ENCODE results near the gene IGSF9B. TPM values are rescaled to one million over a fixed set of nuclear protein-coding genes. Genes with fewer than 3 reads are reported as not detected.

Gene IGSF9B
- total and polyA plus RNA-seq, 2 of the 13 experiments (the other 11 are each of a cell fraction or from before 2014, with no cell fraction given) = not detected

DNA sequence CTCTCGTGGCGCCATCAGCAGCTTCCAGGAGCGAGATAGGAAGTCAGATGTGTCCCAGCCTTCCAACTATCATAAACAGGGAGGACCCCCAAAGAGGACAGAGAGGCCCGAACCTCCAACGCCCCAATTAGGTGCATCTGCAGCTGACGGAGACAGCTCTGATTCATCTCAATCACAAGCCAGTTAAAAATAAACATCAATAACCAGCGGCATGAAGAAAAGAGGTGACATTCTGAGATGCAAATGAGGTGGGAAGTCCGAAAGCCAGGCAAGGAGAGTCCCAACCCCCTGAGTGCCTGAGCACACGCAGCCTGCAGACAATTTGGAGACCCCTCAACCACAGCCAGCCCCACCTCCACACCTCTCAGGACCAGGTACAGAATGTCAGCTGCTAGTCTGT lies 28.1 kb upstream of the IGSF9B start (continued):
- TF ChIP-seq, protein P1, sequence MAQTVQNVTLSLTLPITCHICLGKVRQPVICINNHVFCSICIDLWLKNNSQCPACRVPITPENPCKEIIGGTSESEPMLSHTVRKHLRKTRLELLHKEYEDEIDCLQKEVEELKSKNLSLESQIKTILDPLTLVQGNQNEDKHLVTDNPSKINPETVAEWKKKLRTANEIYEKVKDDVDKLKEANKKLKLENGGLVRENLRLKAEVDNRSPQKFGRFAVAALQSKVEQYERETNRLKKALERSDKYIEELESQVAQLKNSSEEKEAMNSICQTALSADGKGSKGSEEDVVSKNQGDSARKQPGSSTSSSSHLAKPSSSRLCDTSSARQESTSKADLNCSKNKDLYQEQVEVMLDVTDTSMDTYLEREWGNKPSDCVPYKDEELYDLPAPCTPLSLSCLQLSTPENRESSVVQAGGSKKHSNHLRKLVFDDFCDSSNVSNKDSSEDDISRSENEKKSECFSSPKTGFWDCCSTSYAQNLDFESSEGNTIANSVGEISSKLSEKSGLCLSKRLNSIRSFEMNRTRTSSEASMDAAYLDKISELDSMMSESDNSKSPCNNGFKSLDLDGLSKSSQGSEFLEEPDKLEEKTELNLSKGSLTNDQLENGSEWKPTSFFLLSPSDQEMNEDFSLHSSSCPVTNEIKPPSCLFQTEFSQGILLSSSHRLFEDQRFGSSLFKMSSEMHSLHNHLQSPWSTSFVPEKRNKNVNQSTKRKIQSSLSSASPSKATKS (CRISPR knock-in tag; IDR thresholded peaks at IDR 0.05) = no peak
- TF ChIP-seq GABPA (IDR thresholded peaks at IDR 0.05; ENCODE audit: low read depth, low read length) (no peak), GABPA (CRISPR knock-in tag; IDR thresholded peaks at IDR 0.05; ENCODE audit: low read depth) (no peak), TRIM24 (CRISPR knock-in tag; IDR thresholded peaks at IDR 0.05) (no peak), AGO1 (IDR thresholded peaks at IDR 0.05; ENCODE audit: low read depth, low read length, poor library complexity, severe bottlenecking) (no peak), RXRA (CRISPR knock-in tag; IDR thresholded peaks at IDR 0.05) (no peak), HNF4G (IDR thresholded peaks at IDR 0.05; ENCODE audit: borderline replicate concordance, low read depth, low read length) (no peak), HNF4G (CRISPR knock-in tag; IDR thresholded peaks at IDR 0.05; ENCODE audit: borderline replicate concordance, low read depth) (no peak)

DNA sequence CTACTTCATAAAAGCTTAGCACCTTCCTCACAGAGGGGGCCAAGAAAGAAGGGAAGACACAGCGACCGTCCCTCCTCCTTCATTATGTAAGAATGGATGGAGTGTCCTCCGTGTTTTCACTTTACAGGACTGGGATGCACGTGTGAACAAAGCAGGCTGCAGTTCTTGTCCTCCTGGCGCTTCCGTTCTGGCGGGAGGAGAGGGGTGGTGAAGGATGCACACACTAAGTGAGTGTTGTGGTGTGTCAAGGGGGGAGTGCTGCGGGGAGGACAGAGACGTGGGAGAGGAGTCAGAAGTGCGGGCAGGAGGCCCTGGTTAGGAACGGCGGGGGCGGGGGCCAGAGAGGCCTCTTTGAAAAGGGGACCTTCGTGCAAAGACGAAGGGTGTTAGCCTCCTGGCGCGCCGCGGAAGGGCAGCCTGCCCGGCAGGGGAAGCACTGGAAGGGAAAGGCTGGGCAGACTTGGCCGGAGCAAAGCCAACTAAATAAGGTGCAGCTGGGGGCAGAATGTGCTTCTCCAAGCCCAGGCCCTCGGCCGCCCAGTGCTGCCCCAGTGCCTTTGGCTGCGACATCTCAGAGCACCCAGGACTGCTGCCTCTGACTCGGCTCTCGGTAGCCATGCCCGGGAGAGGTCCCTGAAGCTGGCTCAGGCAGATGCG lies 27.0 kb upstream of the IGSF9B start:
- no peaks in the 10 kb centered on the region for H3K79me2 ChIP-seq (ENCODE audit: insufficient read depth, low read length)
- no peak overlapping the region for H3K4me3 ChIP-seq (replicated peaks in 1 of 3; ENCODE audit: insufficient read depth in 1 of 3, low read depth in 2 of 3, low read length in 3 of 3)
- H4K20me1 ChIP-seq (ENCODE audit: insufficient read depth, low read length) = no peaks in the 10 kb centered on the region
- H3K36me3 ChIP-seq (replicated peaks in 1 of 2; ENCODE audit: control insufficient read depth in 1 of 2, insufficient read depth in 2 of 2, low read length in 2 of 2) = no peaks in the 10 kb centered on the region
- no peak overlapping the region for H3K27ac ChIP-seq (ENCODE audit: extremely low read length, insufficient read depth, low read length)
- peaks cover 13 to 70% of the 10 kb centered on the region in 2 experiments; a peak in 4 of 5 replicates for H3K27me3 ChIP-seq (ENCODE audit: control insufficient read depth in 1 of 2, insufficient read depth in 2 of 2, low read length in 2 of 2)
- no peak overlapping the region for H2AFZ ChIP-seq (ENCODE audit: low read length)
- H3K9ac ChIP-seq (ENCODE audit: insufficient read depth, low read depth, low read length) = no peak overlapping the region
- intact Hi-C loops (cut with micrococcal nuclease; ENCODE audit: unreplicated experiment) (no loop called here), in situ Hi-C loops (cut with HindIII; ENCODE audit: extremely low pct_ligation_motif_present, low pct_unique_long_range_greater_than_20kb) (no loop called here)
- WGBS (ENCODE audit: low lambda C conversion rate) = 36% methylated on average over 20 of the region's 28 CpGs
- H3K4me2 ChIP-seq (ENCODE audit: low read depth, low read length) = no peak overlapping the region
- CTCF ChIA-PET (ENCODE audit: low intra/inter-chr PET ratio, low total read pairs) = no interaction called here
- ATAC-seq = no peak
- BruUV-seq (replicated peaks) = no TSS peak
- FAIRE-seq = no peak
- H3K9me3 ChIP-seq (ENCODE audit: low read length) = no peaks in the 10 kb centered on the region
- POLR2A ChIA-PET = no interaction called here
- DNase-seq (ENCODE audit: low spot score) = no peak
- H3K4me1 ChIP-seq (ENCODE audit: insufficient read depth, low read length) = no peaks in the 10 kb centered on the region
- TF ChIP-seq, protein P2, sequence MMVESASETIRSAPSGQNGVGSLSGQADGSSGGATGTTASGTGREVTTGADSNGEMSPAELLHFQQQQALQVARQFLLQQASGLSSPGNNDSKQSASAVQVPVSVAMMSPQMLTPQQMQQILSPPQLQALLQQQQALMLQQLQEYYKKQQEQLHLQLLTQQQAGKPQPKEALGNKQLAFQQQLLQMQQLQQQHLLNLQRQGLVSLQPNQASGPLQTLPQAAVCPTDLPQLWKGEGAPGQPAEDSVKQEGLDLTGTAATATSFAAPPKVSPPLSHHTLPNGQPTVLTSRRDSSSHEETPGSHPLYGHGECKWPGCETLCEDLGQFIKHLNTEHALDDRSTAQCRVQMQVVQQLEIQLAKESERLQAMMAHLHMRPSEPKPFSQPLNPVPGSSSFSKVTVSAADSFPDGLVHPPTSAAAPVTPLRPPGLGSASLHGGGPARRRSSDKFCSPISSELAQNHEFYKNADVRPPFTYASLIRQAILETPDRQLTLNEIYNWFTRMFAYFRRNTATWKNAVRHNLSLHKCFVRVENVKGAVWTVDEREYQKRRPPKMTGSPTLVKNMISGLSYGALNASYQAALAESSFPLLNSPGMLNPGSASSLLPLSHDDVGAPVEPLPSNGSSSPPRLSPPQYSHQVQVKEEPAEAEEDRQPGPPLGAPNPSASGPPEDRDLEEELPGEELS (CRISPR knock-in tag; IDR thresholded peaks at IDR 0.05) = no peak
- TF ChIP-seq TP53 (CRISPR knock-in tag; conservative IDR thresholded peaks at IDR 0.05) (no peak), SYNCRIP (IDR thresholded peaks at IDR 0.05; ENCODE audit: insufficient read depth, low read depth, low read length) (no peak), ZFP36L2 (CRISPR knock-in tag; IDR thresholded peaks at IDR 0.05) (no peak), ZNF530 (CRISPR knock-in tag; IDR thresholded peaks at IDR 0.05; ENCODE audit: low read depth) (no peak)
- TF ChIP-seq, protein P3, sequence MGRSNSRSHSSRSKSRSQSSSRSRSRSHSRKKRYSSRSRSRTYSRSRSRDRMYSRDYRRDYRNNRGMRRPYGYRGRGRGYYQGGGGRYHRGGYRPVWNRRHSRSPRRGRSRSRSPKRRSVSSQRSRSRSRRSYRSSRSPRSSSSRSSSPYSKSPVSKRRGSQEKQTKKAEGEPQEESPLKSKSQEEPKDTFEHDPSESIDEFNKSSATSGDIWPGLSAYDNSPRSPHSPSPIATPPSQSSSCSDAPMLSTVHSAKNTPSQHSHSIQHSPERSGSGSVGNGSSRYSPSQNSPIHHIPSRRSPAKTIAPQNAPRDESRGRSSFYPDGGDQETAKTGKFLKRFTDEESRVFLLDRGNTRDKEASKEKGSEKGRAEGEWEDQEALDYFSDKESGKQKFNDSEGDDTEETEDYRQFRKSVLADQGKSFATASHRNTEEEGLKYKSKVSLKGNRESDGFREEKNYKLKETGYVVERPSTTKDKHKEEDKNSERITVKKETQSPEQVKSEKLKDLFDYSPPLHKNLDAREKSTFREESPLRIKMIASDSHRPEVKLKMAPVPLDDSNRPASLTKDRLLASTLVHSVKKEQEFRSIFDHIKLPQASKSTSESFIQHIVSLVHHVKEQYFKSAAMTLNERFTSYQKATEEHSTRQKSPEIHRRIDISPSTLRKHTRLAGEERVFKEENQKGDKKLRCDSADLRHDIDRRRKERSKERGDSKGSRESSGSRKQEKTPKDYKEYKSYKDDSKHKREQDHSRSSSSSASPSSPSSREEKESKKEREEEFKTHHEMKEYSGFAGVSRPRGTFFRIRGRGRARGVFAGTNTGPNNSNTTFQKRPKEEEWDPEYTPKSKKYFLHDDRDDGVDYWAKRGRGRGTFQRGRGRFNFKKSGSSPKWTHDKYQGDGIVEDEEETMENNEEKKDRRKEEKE (IDR thresholded peaks at IDR 0.05) = no peak
